ENCODE data around the gene GC. TPM values are rescaled to one million over a fixed set of nuclear protein-coding genes. Genes with fewer than 3 reads are reported as not detected.
"Not testable (repeated sequence)": the region's sequence is repeated elsewhere in the genome, so short reads cannot be mapped to it uniquely, and the experiment has no call there.

Gene GC
- total RNA-seq, 6 donors from 2014 or later: 1.6 to 2.5 TPM; not detected in 4

- no peak for DNase-seq
- no peak for ATAC-seq (ENCODE audit: low FRiP score in 2 of 2)
- Histone ChIP-seq H3K9me3 (no peaks in the 10 kb centered on the region), H3K36me3 (no peaks in the 10 kb centered on the region), H3K27ac (no peak overlapping the region), H3K4me1 (no peaks in the 10 kb centered on the region), H3K4me3 (no peak overlapping the region), H3K27me3 (no peaks in the 10 kb centered on the region)
- no peak for TF ChIP-seq EP300 (IDR thresholded peaks at IDR 0.05)
- TF ChIP-seq CTCF (IDR thresholded peaks at IDR 0.05): no peak
- no peak for TF ChIP-seq POLR2A (IDR thresholded peaks at IDR 0.05)
- no peak for TF ChIP-seq POLR2AphosphoS5 (IDR thresholded peaks at IDR 0.05)
- 75 to 98% methylated on average over 1 of the region's 1 CpG for WGBS, 2 donors
Measured at GRCh38 chr4:71828470-71828869, 44.6 kb upstream of the GC start.

- WGBS, 2 donors: 72 to 74% methylated on average over 4 of the region's 4 CpGs
- Histone ChIP-seq H3K27me3 (no peaks in the 10 kb centered on the region), H3K27ac (no peak overlapping the region), H3K9me3 (no peaks in the 10 kb centered on the region), H3K4me1 (no peaks in the 10 kb centered on the region), H3K36me3 (no peaks in the 10 kb centered on the region), H3K4me3 (no peak overlapping the region)
- no peak for DNase-seq
- no peak for ATAC-seq (ENCODE audit: low FRiP score in 2 of 2)
- TF ChIP-seq POLR2A (IDR thresholded peaks at IDR 0.05): no peak
- TF ChIP-seq POLR2AphosphoS5 (IDR thresholded peaks at IDR 0.05): no peak
- no peak for TF ChIP-seq EP300 (IDR thresholded peaks at IDR 0.05)
- no peak for TF ChIP-seq CTCF (IDR thresholded peaks at IDR 0.05)
Measured at GRCh38 chr4:71827826-71828225, 43.9 kb upstream of the GC start.

GRCh38 chr4:71816676-71817303 is 32.9 kb upstream of the GC start:
- no peak for ATAC-seq (ENCODE audit: low FRiP score in 2 of 2)
- no peak overlapping the region for H3K27ac ChIP-seq
- no peaks in the 10 kb centered on the region for H3K27me3 ChIP-seq
- TF ChIP-seq CTCF (IDR thresholded peaks at IDR 0.05): no peak
- TF ChIP-seq POLR2A (IDR thresholded peaks at IDR 0.05): no peak
- no peak for TF ChIP-seq POLR2AphosphoS5 (IDR thresholded peaks at IDR 0.05)
- TF ChIP-seq EP300 (IDR thresholded peaks at IDR 0.05): no peak
- DNase-seq: no peak
- WGBS, 2 donors: 84 to 88% methylated on average over 4 of the region's 4 CpGs
- no peaks in the 10 kb centered on the region for H3K4me1 ChIP-seq
- no peaks in the 10 kb centered on the region for H3K36me3 ChIP-seq
- H3K9me3 ChIP-seq: no peaks in the 10 kb centered on the region
- H3K4me3 ChIP-seq: no peak overlapping the region

GRCh38 chr4:71814433-71814832 is 30.6 kb upstream of the GC start:
- TF ChIP-seq EP300 (IDR thresholded peaks at IDR 0.05) (no peak), POLR2A (IDR thresholded peaks at IDR 0.05) (no peak), CTCF (IDR thresholded peaks at IDR 0.05) (no peak), POLR2AphosphoS5 (IDR thresholded peaks at IDR 0.05) (no peak)
- peak in 1 of 2 donors; percentile 29 for DNase-seq
- H3K27ac ChIP-seq: no peak overlapping the region

GRCh38 chr4:71809805-71810204 is 25.9 kb upstream of the GC start:
- WGBS, 2 donors: 60 to 90% methylated on average over 1 of the region's 1 CpG

More at GRCh38 chr4:71814433-71814832, 30.6 kb upstream of the GC start:
- H3K9me3 ChIP-seq: no peaks in the 10 kb centered on the region
- H3K4me1 ChIP-seq: no peaks in the 10 kb centered on the region
- WGBS, 2 donors: 79% methylated on average over 2 of the region's 2 CpGs; no CpG with 5 or more reads in 1 of the 2 donors
- peak in 1 of 2 donors; percentile 30 for ATAC-seq (ENCODE audit: low FRiP score in 2 of 2)
- no peak overlapping the region for H3K4me3 ChIP-seq
- H3K27me3 ChIP-seq: no peaks in the 10 kb centered on the region
- H3K36me3 ChIP-seq: no peaks in the 10 kb centered on the region

More at GRCh38 chr4:71809805-71810204, 25.9 kb upstream of the GC start:
- H3K27me3 ChIP-seq; H3K4me1 ChIP-seq; H3K9me3 ChIP-seq; H3K4me3 ChIP-seq; DNase-seq; H3K36me3 ChIP-seq; H3K27ac ChIP-seq; ATAC-seq (ENCODE audit: low FRiP score in 2 of 2): not testable (repeated sequence)
